ENCODE measurements around the gene VASH1.

DNA sequence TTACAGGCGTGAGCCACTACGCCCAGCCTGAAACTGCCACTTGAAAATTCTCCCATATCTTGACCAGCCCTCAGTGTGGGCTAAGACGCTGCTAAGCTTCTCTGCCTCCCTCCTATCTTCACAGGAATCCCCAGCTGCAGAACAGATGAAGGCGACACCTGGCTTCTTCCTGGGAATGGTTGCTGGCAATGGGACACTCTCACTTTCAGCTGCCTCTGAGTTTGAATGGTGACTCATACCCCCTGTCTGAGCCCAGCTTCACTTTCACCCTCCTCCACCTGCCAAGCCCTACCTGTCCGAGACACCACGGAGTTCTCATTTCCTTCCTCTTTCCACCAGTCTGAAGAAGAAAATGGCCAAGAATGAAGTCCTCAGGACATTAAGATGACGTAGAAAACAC is 18.3 kb upstream of the VASH1 start:
- TF ChIP-seq, protein P1, sequence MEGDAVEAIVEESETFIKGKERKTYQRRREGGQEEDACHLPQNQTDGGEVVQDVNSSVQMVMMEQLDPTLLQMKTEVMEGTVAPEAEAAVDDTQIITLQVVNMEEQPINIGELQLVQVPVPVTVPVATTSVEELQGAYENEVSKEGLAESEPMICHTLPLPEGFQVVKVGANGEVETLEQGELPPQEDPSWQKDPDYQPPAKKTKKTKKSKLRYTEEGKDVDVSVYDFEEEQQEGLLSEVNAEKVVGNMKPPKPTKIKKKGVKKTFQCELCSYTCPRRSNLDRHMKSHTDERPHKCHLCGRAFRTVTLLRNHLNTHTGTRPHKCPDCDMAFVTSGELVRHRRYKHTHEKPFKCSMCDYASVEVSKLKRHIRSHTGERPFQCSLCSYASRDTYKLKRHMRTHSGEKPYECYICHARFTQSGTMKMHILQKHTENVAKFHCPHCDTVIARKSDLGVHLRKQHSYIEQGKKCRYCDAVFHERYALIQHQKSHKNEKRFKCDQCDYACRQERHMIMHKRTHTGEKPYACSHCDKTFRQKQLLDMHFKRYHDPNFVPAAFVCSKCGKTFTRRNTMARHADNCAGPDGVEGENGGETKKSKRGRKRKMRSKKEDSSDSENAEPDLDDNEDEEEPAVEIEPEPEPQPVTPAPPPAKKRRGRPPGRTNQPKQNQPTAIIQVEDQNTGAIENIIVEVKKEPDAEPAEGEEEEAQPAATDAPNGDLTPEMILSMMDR (IDR thresholded peaks at IDR 0.05) = no peak
- TF ChIP-seq POLR2A (IDR thresholded peaks at IDR 0.05) = no peak
